Measurements from ENCODE around the gene PSMC5.

PSMC5 gene

GRCh38 chr17:63819131-63819530 lies 8.1 kb upstream of the PSMC5 start:
- Histone ChIP-seq H3K4me1 (no peaks in the 10 kb centered on the region), H3K9me3 (no peaks in the 10 kb centered on the region), H3K36me3 (peaks cover 96% of the 10 kb centered on the region), H3K4me3 (ENCODE audit: low read depth, low read length) (no peak overlapping the region), H3K27me3 (no peaks in the 10 kb centered on the region)
- no peak for DNase-seq
- TF ChIP-seq CTCF (IDR thresholded peaks at IDR 0.05; ENCODE audit: low read depth, low read length) = no peak

- Histone ChIP-seq H3K36me3 (peaks cover 98% of the 10 kb centered on the region), H3K4me1 (no peaks in the 10 kb centered on the region), H3K9me3 (no peaks in the 10 kb centered on the region), H3K4me3 (ENCODE audit: low read depth, low read length) (no peak overlapping the region), H3K27me3 (no peaks in the 10 kb centered on the region)
- DNase-seq = no peak
- TF ChIP-seq CTCF (IDR thresholded peaks at IDR 0.05; ENCODE audit: low read depth, low read length) = no peak
These were observed 7.4 kb upstream of the PSMC5 start for GRCh38 chr17:63819585-63820537.

- no peaks in the 10 kb centered on the region for H3K9me3 ChIP-seq
- DNase-seq = no peak
- H3K36me3 ChIP-seq = peaks cover 98% of the 10 kb centered on the region
- H3K4me3 ChIP-seq (ENCODE audit: low read depth, low read length) = no peak overlapping the region
- no peaks in the 10 kb centered on the region for H3K27me3 ChIP-seq
- H3K4me1 ChIP-seq = no peaks in the 10 kb centered on the region; the same call in 1 of the 2 replicates
- no peak for TF ChIP-seq CTCF (IDR thresholded peaks at IDR 0.05; ENCODE audit: low read depth, low read length)
These were observed 6.2 kb upstream of the PSMC5 start for GRCh38 chr17:63820963-63821561.

GRCh38 chr17:63821804-63822203 lies 5.4 kb upstream of the PSMC5 start:
- TF ChIP-seq CTCF (IDR thresholded peaks at IDR 0.05; ENCODE audit: low read depth, low read length) = no peak
- no peak overlapping the region for H3K4me3 ChIP-seq (ENCODE audit: low read depth, low read length)
- no peaks in the 10 kb centered on the region for H3K27me3 ChIP-seq
- peaks cover 90% of the 10 kb centered on the region for H3K36me3 ChIP-seq
- DNase-seq = no peak
- H3K4me1 ChIP-seq = no peaks in the 10 kb centered on the region; the same call in 1 of the 2 replicates
- H3K9me3 ChIP-seq = no peaks in the 10 kb centered on the region

GRCh38 chr17:63822537-63822936 lies 4.7 kb upstream of the PSMC5 start:
- no peaks in the 10 kb centered on the region for H3K27me3 ChIP-seq
- H3K4me3 ChIP-seq (ENCODE audit: low read depth, low read length) = no peak overlapping the region
- no peak for TF ChIP-seq CTCF (IDR thresholded peaks at IDR 0.05; ENCODE audit: low read depth, low read length)
- H3K4me1 ChIP-seq = no peaks in the 10 kb centered on the region; the same call in 1 of the 2 replicates
- no peak for DNase-seq
- H3K9me3 ChIP-seq = no peaks in the 10 kb centered on the region
- H3K36me3 ChIP-seq = peaks cover 83% of the 10 kb centered on the region

Data from BE2C (cell line).